DOHH2 (cell line): ENCODE results near the gene COIL.

Experiments
- H3F3A ChIP-seq: fragments of 200-600 bp; sonication (generic), shearing (Covaris generic); 2 replicates; pipeline ENCODE4 v1.6.0; 2016; ENCODE audit warnings: antibody characterized with exemption, mild to moderate bottlenecking; ENCODE audit not compliant: control insufficient read depth, insufficient read depth
- H3K27ac ChIP-seq: fragments of 200-600 bp; sonication (generic); 2 replicates; pipeline ENCODE4 v1.5.1; 2014; ENCODE audit warnings: low read depth, mild to moderate bottlenecking, low read length, moderate library complexity
- H3K27me3 ChIP-seq: fragments of 200-600 bp; sonication (generic); 2 replicates; pipeline ENCODE4 v1.6.1; 2014; ENCODE audit warnings: mild to moderate bottlenecking, low read length, mixed read lengths; ENCODE audit not compliant: control insufficient read depth
- H3K36me3 ChIP-seq: fragments of 200-600 bp; sonication (generic); 2 replicates; pipeline ENCODE4 v1.6.1; 2014; ENCODE audit warnings: mild to moderate bottlenecking, low read length, moderate library complexity, mixed read lengths; ENCODE audit not compliant: control insufficient read depth
- H3K4me1 ChIP-seq: fragments of 200-600 bp; sonication (generic); 2 replicates; pipeline ENCODE4 v1.6.1; 2014; ENCODE audit warnings: mild to moderate bottlenecking, low read length, mixed read lengths; ENCODE audit not compliant: control insufficient read depth
- H3K4me2 ChIP-seq: fragments of 200-600 bp; sonication (generic); 2 replicates; pipeline ENCODE4 v1.6.0; 2014; ENCODE audit warnings: mild to moderate bottlenecking, low read length, moderate library complexity
- H3K4me3 ChIP-seq: fragments of 200-600 bp; sonication (generic); 2 replicates; pipeline ENCODE4 v1.5.1; 2014; ENCODE audit warnings: mild to moderate bottlenecking, low read length, mixed read lengths
- H3K79me2 ChIP-seq: fragments of 200-600 bp; sonication (generic); 2 replicates; pipeline ENCODE4 v1.6.1; 2014; ENCODE audit warnings: mild to moderate bottlenecking, low read length, mixed read lengths; ENCODE audit not compliant: control insufficient read depth
- H3K9me2 ChIP-seq: fragments of 200-600 bp; sonication (generic); replicated peaks from 2 replicates; pipeline ENCODE4 v1.6.1; 2014; ENCODE audit warnings: mild to moderate bottlenecking, low read length, mixed read lengths; ENCODE audit not compliant: control insufficient read depth
- H3K9me3 ChIP-seq: fragments of 200-600 bp; sonication (generic); 2 replicates; pipeline ENCODE4 v1.6.1; 2014; ENCODE audit warnings: antibody characterized with exemption, low read length, mixed read lengths; ENCODE audit not compliant: control insufficient read depth, insufficient read depth
- H4K20me1 ChIP-seq: fragments of 200-600 bp; sonication (generic); 2 replicates; pipeline ENCODE4 v1.6.0; 2014; ENCODE audit warnings: low read depth, mild to moderate bottlenecking, antibody characterized with exemption, low read length, moderate library complexity; ENCODE audit not compliant: control insufficient read depth, insufficient read depth
- CTCF ChIP-seq: fragments of 200-600 bp; sonication (generic); IDR thresholded peaks from one replicate; pipeline ENCODE4 v1.5.1; 2014; ENCODE audit warnings: antibody characterized with exemption, mild to moderate bottlenecking, low read depth, low read length; ENCODE audit not compliant: poor library complexity, severe bottlenecking
- EZH2phosphoT487 ChIP-seq: fragments of 200-600 bp; sonication (generic); IDR thresholded peaks from 2 replicates; pipeline ENCODE4 v1.6.1; 2017; ENCODE audit warnings: borderline replicate concordance, mild to moderate bottlenecking, antibody characterized with exemption, low read length, moderate library complexity, mixed read lengths

The COIL gene

GRCh38 chr17:56987283-56987834 is 26.5 kb upstream of the COIL start:
- no peaks in the 10 kb centered on the region for H3F3A ChIP-seq
- no peak overlapping the region for H3K27ac ChIP-seq
- no peak overlapping the region for H3K4me2 ChIP-seq
- no peaks in the 10 kb centered on the region for H3K27me3 ChIP-seq
- no peak overlapping the region for H3K4me3 ChIP-seq
- no peaks in the 10 kb centered on the region for H4K20me1 ChIP-seq
- H3K79me2 ChIP-seq, result no peaks in the 10 kb centered on the region
- no peaks in the 10 kb centered on the region for H3K9me2 ChIP-seq
- no peaks in the 10 kb centered on the region for H3K9me3 ChIP-seq
- peaks cover 36% of the 10 kb centered on the region for H3K36me3 ChIP-seq
- H3K4me1 ChIP-seq, result no peaks in the 10 kb centered on the region
- TF ChIP-seq EZH2phosphoT487, result no peak
- TF ChIP-seq CTCF, result no peak

- TF ChIP-seq CTCF, result no peak
- TF ChIP-seq EZH2phosphoT487, result no peak
- H3K27me3 ChIP-seq, result no peaks in the 10 kb centered on the region
- H3K36me3 ChIP-seq, result peaks cover 34% of the 10 kb centered on the region
- H4K20me1 ChIP-seq, result no peaks in the 10 kb centered on the region
- no peaks in the 10 kb centered on the region for H3K9me2 ChIP-seq
- H3K27ac ChIP-seq, result no peak overlapping the region
- H3K4me3 ChIP-seq, result no peak overlapping the region
- H3K4me1 ChIP-seq, result no peaks in the 10 kb centered on the region
- H3F3A ChIP-seq, result no peaks in the 10 kb centered on the region
- no peaks in the 10 kb centered on the region for H3K79me2 ChIP-seq
- no peaks in the 10 kb centered on the region for H3K9me3 ChIP-seq
- H3K4me2 ChIP-seq, result no peak overlapping the region
Measured at GRCh38 chr17:56985371-56986162, 24.7 kb upstream of the COIL start.

- Histone ChIP-seq H3K36me3 (peaks cover 30% of the 10 kb centered on the region), H3K4me1 (peaks cover 12% of the 10 kb centered on the region), H3K4me2 (no peak overlapping the region)
Measured at GRCh38 chr17:56983366-56983765, 22.5 kb upstream of the COIL start.

More at GRCh38 chr17:56983366-56983765, 22.5 kb upstream of the COIL start:
- no peaks in the 10 kb centered on the region for H3K9me2 ChIP-seq
- TF ChIP-seq EZH2phosphoT487 (no peak), CTCF (no peak)
- H3K79me2 ChIP-seq, result peaks cover 16% of the 10 kb centered on the region
- H3F3A ChIP-seq, result 0 out of 2 replicates have a peak, but pooled peaks cover 3% of the 10 kb centered on the region
- no peaks in the 10 kb centered on the region for H4K20me1 ChIP-seq
- no peak overlapping the region for H3K27ac ChIP-seq
- H3K9me3 ChIP-seq, result no peaks in the 10 kb centered on the region
- H3K27me3 ChIP-seq, result no peaks in the 10 kb centered on the region
- no peak overlapping the region for H3K4me3 ChIP-seq
